CD1c-positive myeloid dendritic cell (primary cell): Measurements from ENCODE around the gene NTRK2.

Experiments used
- DNase-seq: peaks from one replicate; pipeline ENCODE4 v3.0.0-alpha.2; 2016; ENCODE audit errors: extremely low spot score

The NTRK2 gene

GRCh38 chr9:84736081-84736480 lies 66.6 kb downstream of the NTRK2 start:
- DNase-seq = no peak

- no peak for DNase-seq
These were observed 67.0 kb downstream of the NTRK2 start for GRCh38 chr9:84736536-84736935.

DNA sequence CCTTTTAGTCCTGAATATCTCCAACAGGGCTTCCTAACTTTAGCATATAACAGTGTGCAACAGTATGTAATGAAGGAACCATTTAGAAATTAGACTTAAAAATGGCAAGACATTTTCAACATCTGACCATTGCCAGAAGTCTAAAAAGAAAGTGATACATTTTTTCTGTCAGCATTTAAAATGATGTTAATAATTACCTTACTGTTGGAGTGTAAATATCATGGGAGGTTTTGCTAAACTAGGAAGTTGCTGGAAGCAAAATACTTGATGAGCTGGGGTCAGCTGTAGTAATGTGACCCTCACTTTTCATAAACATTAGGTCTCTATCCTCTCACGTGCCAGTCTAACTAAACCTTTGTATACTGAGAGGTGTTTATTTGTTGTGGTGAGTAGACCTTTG lies 68.8 kb downstream of the NTRK2 start:
- DNase-seq = no peak

GRCh38 chr9:84742261-84742660 lies 72.7 kb downstream of the NTRK2 start:
- no peak for DNase-seq

GRCh38 chr9:84744195-84744594 lies 74.7 kb downstream of the NTRK2 start:
- no peak for DNase-seq

DNA sequence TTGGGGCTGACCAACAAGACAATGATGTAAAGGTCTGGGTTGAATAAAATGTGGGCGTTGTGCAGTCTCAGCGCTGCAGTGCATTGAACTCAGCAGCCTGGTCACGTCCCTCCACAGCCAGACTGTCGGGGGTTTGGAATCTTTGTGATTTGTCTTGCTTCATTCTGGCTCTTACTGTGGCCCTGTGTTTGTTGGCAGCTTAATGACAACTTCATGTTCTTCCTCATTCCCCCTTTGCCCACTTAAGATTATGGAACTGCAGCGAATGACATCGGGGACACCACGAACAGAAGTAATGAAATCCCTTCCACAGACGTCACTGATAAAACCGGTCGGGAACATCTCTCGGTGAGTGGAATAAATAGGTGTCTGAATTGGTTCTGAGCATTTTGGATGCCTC lies 75.2 kb downstream of the NTRK2 start:
- no peak for DNase-seq

GRCh38 chr9:84748112-84748511 lies 78.6 kb downstream of the NTRK2 start:
- DNase-seq = no peak

GRCh38 chr9:84750152-84750865 lies 80.8 kb downstream of the NTRK2 start:
- DNase-seq = no peak

- DNase-seq = no peak
These were observed 82.4 kb downstream of the NTRK2 start for GRCh38 chr9:84751921-84752320.

DNA sequence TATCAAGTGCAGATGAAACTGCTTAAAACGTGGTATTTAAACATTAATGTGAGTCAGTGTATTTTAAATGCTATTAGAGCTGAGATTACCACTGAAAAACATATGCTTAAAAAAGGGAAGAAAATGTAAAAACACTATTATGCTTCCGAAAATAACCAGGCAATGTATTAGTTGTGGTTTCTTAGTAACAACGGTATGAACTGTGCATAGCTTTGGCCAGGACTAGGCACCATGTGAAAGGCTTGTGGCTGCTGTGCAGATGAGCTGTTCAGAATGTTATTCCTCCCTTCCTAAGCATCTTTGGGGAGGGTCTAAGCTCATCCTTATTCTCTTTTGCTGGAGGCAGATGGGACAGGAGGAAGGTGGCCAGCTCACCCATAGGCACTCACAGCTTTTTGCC lies 84.9 kb downstream of the NTRK2 start:
- no peak for DNase-seq

DNA sequence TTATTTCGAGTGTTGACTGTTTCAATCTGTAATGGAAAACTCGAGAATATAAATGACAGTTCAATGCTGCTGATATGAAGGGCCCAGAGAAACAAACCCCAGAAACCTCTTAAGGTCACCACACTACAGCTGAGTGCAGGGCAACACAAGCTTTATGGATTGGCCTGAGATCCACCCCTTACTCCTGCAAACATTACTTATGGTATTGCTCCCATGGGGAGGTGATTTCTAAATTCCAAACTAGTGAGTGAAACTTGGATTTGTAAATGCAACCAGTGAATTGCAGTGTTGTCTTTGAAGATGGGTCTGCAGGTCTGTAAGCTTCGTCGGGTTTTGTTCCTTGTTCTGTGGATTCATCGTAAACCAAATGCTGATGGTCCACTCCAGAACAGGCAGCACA lies 85.4 kb downstream of the NTRK2 start:
- DNase-seq = no peak

DNA sequence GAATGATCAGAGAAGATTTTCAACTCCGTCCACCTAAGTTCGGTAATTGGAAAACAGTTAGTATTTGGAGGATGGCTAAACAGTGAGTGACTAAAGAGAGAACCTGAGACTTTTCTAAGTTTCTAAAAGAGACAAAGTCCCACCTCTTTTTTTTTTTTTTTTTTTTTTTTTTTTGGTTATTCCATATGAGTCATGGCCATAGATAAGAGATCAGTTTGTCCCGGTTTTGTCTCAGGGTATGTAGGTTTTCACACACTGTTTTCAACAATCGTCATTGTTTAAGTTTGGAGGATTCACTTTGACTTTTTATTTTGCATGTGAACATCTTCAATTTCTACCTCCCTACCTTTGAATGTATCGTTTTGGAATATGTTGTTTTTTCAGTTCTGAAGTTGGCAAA lies 85.9 kb downstream of the NTRK2 start:
- DNase-seq = no peak

GRCh38 chr9:84756171-84756570 lies 86.6 kb downstream of the NTRK2 start:
- no peak for DNase-seq

DNA sequence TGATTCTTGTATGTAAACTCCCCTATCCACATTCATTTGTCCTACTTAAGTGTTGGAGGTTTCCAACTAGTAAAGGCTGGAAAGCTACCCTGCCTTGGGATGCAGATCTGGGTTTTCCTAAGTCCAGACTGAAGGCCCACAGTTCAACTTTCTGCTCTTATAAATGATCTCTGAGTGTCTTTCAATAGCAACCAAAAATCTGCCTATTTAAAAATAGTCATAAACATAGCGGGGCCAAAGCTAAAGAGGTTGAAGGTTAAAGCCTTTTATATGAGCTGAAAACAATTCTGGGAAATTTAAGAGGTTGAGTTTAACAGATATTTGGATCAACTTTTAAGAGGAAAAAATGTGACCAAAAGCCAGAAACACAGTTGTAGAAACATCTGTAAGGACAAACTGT lies 87.2 kb downstream of the NTRK2 start:
- no peak for DNase-seq

- DNase-seq = no peak
These were observed 89.3 kb downstream of the NTRK2 start for GRCh38 chr9:84758817-84759216.

- DNase-seq = no peak
These were observed 89.8 kb downstream of the NTRK2 start for GRCh38 chr9:84759300-84759750.

DNA sequence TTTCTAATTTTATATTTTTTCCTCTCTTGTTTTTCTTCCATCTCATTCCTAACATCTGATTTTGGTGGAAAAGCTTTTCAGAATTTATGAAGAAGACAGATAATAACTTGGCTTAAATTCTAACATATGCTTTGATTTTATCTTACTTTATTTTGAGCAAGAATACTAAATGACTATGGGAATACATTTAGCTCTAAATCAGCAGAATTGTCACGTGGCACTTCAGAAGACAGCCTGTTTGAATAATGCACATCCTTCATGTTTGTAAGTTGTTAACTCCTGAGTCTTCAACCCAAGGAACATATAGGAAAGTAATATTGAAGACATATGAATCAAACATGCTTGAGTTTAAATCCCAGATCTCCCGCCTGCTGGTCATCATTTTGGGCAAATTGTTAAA lies 90.3 kb downstream of the NTRK2 start:
- DNase-seq = no peak

- no peak for DNase-seq
These were observed 91.7 kb downstream of the NTRK2 start for GRCh38 chr9:84761137-84761808.

DNA sequence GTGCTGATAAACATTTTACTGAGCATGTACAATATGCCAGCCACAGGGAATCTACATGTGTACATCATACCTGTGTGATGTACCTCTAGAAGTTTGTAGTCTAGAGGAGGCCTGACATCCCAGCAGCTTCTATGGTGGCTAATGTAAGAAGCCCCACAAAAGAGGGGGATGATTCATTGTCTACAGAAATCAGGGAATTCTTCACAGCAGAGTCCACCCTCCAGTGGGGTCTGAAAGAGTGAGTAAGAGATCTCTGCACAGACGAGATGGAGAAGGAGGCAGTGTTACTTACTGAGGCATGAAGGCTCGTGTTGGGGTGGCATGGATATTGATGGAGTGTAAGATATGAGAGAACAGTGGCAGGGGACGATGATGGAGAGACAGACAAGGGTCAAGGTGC lies 103.0 kb downstream of the NTRK2 start:
- DNase-seq = no peak

- no peak for DNase-seq
These were observed 103.5 kb downstream of the NTRK2 start for GRCh38 chr9:84773022-84773421.

- no peak for DNase-seq
These were observed 105.6 kb downstream of the NTRK2 start for GRCh38 chr9:84775056-84775643.

GRCh38 chr9:84778570-84778969 lies 109.0 kb downstream of the NTRK2 start:
- no peak for DNase-seq

GRCh38 chr9:84779883-84780282 lies 110.4 kb downstream of the NTRK2 start:
- no peak for DNase-seq
